NCI-H345 treated with DMSO at 0.1 percent for 48 hours (cell line): ENCODE measurements around the gene CHRNB2.
"Not testable (repeated sequence)": the region's sequence is repeated elsewhere in the genome, so short reads cannot be mapped to it uniquely, and the experiment has no call there.

ENCODE experiments used
- DNase-seq: peaks from one replicate; lab custom pipeline; 2025; ENCODE audit not compliant: unreplicated experiment; lab: John Stamatoyannopoulos, UW

The CHRNB2 gene

DNA sequence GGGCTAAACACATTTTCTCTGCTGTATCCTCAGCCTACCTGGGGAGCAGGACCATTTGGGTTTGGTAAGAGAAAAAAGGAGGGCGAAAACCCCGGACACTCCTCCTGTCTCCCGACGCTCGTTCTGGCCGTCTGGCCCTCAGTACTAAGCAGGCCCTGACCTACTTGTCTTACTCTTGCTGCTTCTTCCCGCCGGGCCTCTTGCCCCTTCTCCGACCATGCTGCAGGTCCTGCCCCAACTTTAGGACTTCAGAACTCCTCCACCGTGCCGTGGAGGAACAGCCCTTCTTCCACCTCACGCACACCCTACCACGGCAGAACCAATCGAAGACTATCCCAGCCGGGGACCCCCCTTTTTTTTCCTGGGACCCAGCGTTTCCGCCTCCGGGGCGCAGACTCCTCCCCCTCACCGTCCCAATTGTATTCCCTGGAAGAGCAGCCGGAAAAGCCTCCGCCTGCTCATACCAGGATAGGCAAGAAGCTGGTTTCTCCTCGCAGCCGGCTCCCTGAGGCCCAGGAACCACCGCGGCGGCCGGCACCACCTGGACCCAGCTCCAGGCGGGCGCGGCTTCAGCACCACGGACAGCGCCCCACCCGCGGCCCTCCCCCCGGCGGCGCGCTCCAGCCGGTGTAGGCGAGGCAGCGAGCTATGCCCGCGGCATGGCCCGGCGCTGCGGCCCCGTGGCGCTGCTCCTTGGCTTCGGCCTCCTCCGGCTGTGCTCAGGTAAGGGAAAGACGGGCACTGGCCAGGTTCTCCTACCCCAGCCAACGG lies at the start of gene CHRNB2:
Gene CHRNB2 (plus strand): TSS at position 393 of the 771 bp plus-strand sequence. CDS start 267 bp downstream, at position 660.
- DNase-seq, result peak; percentile 94

DNA sequence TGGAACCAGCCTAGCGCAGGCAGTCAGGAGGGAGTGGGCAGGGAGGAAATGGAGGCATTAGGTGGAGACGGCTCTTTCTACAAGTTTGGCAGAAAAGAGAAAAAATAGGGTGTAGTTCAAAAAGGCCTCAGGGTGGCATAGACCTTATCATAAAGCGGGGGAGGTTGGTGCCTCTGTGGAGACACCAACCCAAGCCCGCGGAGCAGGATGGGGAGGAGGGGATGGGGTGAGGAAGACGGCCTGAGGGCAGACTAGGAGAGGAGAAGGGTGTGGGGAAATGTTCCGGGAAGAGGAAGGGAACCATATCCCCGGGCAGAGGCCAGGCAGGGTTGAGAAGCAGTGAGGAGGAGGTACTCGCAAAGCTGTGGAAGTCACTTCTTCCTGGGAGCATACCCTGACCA lies 48.0 kb upstream of the CHRNB2 start:
- DNase-seq, result no peak

DNA sequence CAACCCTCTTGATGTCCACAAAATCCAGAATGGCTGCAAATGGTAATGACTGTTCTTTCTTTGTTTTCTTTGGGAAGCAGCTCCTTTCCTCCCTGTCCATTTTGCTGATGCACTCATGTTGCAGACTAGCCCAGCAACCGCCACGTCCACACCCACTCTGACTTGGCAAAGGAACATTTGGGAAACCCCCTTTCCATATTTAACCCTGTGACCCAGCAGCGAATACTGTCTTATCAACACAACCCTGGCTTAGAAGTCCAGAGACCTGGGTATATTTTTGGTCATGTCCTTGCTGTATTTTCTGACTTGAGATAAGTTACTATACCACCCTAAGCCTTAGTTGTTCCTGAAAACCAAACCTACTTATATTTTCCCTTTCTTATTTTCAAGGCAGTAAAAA lies 47.2 kb upstream of the CHRNB2 start:
- no peak for DNase-seq

- peak; percentile 41 for DNase-seq
These were observed 45.9 kb upstream of the CHRNB2 start for GRCh38 chr1:154521695-154522094.

GRCh38 chr1:154524881-154525280 lies 42.7 kb upstream of the CHRNB2 start:
- DNase-seq, result no peak

DNA sequence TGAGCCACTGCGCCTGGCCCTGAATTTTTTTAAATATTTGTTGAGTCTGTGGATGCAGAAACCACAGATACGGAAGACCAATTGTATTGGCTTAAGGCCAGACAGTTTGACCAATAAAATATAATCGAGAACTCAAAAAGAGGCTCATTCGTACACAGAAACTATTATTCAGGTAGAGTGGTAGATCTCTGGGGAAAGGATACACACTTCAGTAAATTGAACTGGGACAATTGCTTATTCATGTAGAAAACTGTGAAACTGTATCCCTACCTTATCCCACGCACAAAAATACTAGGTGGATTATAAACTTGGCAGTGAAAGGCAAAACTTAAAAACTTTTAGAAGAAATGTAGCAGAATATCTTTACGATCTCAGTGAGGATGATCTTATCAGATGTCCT lies 40.4 kb upstream of the CHRNB2 start:
- no peak for DNase-seq

- no peak for DNase-seq
These were observed 38.3 kb upstream of the CHRNB2 start for GRCh38 chr1:154529308-154529707.

GRCh38 chr1:154531950-154532349 lies 35.6 kb upstream of the CHRNB2 start:
- not testable (repeated sequence) for DNase-seq

- DNase-seq, result peak; percentile 81
These were observed 33.4 kb upstream of the CHRNB2 start for GRCh38 chr1:154533952-154534844.

DNA sequence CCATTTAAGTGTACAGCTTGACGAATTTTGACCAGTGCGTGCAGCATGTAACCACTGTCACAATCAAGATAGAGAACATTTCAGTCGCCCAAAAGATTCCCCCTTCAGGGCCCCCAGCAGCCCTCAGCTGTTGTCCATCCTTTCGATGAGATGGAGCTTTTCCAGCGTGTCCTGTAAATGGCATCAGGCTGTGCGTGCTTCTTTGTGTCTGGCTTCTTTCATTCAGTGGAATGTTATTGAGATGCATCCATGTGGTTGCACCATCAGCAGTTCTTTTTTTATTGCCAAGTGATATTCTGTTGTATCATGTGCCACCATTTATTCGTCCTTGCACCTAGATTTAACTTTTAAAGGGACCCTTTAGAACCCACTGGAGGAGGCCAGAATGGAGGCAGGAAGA lies 31.0 kb upstream of the CHRNB2 start:
- DNase-seq, result no peak

DNA sequence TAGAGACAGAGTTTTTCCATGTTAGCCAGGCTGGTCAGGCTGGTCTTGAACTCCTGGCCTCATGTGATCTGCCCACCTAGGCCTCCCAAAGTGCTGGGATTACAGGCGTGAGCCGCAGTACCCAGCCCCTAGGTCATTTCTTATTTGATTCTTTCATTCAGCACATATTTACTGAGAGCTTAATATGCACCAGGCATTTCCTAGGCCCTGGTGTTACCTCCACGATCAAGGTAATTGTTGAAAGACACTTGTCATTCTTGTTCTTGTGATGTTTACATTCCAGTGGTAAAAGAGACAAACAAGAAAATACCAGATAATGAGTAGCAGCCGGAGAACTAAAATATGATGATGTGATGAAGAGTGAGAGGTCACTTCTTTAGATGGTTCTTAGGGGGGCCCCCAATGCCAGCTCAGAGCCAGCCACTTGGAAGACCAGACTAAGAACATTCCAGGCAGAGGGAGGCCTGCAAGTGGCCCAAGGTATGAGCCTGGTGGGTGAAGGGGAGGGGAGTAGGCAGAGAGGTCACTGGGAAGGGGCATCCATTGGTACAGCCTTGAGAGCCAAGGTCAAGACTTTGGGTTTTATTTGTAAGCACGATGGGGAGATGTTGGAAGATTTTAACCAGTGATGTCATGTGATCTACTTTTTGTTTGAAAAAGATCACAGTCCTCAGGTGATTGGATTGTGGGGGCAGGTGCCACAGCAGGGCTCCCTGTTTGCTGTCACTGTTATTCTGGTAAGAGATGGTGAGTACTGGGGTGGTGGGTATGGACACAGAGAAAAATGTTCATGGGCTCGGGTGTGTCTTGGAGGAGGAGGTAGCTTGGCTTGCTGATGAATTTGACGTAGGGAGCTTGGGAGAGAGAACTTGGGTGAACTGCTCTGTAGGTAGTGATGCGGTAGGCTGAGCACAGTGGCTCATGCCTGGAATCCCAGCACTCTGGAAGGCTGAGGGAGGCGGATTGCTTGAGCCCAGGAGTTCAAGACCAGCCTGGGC lies 27.8 kb upstream of the CHRNB2 start:
- no peak for DNase-seq

DNA sequence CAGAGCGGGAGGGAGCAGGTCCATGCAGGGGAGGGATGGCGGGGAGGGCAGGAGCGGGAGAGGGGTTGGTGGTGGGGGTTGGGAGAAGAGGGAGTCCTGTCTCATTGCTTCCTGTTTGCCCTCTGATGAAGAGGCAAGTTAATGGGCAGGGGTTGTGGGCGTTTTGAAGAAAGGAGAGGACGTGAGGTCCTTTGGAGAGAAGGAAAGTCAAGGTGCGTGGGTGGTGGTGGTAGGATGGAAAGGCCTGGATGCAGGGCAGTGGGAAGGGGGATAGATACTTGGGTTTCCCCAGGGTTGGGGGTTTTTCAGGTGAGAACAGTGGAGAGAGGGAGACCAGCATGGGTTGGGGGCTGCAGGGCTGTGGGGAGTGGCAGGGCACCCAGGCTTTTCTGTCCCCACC lies 26.3 kb upstream of the CHRNB2 start:
- DNase-seq, result no peak

DNA sequence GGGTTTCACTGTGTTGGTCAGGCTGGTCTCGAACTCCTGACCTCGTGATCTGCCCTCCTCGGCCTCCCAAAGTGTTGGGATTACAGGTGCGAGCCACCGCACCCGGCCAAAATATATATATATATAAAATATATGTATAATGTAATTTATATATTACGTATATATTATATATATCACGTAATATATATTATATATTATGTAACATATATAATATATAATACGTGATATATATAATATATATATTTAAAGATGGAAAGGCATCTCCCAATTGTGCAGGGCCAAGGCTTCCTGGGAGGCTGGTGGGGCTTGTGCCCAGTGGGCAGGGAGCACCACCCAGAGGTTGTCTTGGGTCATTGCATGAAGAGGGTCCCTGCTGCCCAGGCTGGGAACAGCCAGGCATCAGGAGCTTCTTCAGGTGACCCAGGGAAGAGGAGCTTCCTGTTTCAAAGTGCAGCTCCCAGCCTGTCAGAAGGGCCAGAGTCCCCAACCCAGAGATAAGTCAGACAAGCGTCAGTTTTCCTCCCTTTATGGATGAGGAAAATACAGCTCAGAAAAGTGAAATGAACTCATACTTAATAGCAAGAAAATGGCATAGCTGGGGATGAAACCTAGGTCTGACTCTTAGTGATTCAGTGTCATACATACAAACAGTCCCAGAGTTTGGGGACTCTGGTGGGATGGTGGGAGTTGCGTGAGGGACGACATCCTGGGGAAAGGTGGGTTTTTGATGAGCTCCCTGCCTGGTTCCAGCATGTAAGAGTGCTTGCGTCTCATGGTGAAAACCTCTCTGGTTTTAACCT lies 21.1 kb upstream of the CHRNB2 start:
- peak; percentile 60 for DNase-seq

DNA sequence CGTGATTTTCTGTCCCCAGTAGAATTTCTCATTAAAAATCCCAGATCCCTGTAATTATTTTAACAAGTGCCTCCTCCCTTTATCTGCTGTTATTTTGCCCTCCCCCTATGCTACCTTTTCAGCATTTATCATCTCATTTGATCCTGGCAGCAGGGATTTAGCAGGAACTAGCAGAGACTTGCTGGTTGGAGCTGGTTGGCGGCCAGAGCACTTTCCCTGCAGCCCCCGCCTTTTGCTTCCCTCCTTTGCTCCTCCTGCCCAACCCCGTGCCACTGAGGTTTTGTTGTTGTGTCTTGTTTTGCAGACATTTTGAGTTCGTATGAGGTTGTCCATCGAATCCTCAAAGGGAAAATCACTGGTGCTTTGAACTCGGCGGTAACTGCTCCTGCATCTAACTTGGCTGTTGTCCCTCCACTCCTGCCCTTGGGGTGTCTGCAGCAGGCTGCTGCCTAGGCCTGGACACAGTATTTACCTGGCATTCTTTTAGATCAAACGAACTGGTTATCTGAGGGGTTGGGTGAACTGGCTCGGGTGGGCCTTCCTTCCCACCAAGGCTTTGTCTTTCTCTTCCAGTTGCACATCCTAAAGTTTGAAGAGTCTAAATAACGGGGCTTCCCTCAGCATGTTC lies 20.4 kb upstream of the CHRNB2 start:
- DNase-seq, result no peak

- DNase-seq, result no peak
These were observed 19.6 kb upstream of the CHRNB2 start for GRCh38 chr1:154548028-154548427.

DNA sequence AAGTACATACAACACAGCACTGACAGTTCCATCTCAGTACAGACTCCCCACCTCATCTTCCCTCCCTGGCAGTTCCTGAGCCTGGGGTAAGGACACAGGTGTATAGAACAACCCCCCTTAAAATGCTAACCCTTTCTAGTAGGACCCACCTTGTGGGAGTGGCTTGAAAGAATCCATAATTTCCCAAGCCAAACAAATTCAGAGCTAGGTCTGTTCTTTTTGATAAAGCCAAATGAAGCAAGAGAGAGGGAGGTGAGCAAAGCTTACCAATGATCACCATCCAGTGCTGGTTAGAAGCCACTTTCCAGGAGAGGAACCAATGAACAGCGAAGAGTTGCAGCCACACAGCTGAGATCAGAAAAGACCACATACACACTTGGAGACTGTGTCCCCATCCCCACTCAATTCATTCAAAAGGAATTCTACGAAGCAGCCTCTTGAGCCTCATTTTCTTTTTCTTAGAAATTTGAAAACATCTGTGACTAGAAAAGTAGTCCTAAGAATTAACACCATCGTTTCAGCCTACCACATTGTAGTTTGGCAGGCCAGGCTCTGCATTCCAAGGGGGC lies 18.3 kb upstream of the CHRNB2 start:
- no peak for DNase-seq

DNA sequence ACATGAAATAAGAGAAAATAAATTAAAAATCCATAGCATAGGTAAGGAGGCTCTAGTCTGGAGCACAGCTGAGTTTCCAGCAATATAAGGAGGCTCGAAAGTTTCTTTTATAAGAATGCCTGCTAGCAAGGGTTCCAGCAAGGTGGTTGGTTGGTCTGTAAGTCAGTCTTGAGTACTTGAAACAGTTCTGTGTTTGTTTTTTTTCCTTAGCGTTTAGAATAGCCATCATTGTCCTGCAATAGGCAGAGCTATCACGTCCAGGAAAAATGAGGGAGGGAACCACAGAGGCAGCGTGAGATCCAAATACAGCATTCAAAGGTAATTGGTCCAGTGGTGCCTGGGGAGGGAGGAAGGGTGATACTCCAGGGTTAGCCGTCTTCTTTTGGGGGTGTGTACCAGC lies 17.5 kb upstream of the CHRNB2 start:
- no peak for DNase-seq

DNA sequence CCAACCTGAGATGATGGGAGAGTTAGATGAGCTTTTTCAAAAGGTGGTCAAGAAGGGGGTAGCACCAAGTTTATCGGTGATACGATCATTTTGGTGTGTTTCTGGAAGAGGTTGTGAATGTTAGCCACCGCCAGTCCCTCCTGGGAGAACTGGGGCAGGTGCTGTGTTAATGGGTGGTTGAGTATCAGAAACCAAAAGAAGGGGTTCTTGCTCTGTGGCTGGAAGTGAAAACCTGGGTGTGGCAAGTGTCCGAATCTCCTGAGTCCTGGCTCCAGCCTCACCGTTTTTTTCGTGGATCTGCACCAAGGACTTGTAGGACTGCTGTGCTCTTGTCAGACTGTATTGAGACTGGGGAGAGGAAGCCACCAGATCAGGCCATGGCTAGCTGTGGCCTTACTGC lies 16.9 kb upstream of the CHRNB2 start:
- no peak for DNase-seq

DNA sequence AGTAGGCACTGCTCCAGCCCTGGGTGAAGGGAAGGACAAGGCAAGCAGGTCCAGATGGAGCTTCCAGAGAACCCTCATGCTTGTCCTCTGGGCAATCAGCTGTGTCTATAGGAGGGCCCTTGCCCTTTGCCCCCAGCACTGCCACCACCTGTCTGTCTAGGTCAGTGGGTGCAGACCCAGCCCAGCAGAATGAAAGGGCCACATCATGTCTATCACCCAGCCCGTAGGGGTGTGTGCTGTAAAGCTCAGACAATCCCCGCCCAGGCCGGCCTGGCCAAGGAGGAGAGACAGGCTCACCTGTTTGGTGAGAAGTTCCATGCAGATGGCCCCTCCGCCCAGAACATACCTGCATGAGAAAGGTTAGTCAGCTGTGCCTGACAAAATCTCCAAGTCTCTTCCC lies 16.1 kb upstream of the CHRNB2 start:
- DNase-seq, result no peak
